ENCODE measurements around the gene SVEP1. TPM values are rescaled to one million over a fixed set of nuclear protein-coding genes. Genes with fewer than 3 reads are reported as not detected.

The SVEP1 gene
- total and polyA plus RNA-seq, 7 experiments from 2014 or later, result 0.08 to 0.22 TPM; not detected in 5

- no peak overlapping the region for H3K4me3 ChIP-seq (ENCODE audit: low read length)
- intact Hi-C loops (cut with micrococcal nuclease), result no loop called here
- ATAC-seq, result no peak
These were observed 134.6 kb downstream of the SVEP1 start for GRCh38 chr9:110444911-110445310.

DNA sequence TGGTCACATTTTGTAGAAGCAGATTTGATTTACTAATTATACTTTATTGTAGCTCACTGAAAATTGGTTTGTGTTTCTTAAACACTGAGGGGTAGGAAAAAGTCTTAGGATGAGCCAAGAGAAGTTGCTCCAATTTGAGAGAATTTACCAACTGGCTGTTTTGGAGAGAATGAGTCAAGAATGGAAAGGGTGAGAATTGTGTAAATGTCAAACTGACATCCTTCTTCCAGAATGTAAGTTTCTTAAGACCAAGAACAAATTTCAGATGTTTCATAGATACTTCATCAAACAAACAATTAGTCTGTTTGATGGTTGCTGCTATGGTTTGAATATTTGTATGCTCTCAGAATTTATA lies 135.7 kb downstream of the SVEP1 start:
- Histone ChIP-seq H3K4me1 (ENCODE audit: control insufficient read depth in 2 of 2, insufficient read depth in 2 of 2, low read length in 2 of 2) (no peaks in the 10 kb centered on the region), H3K9me3 (ENCODE audit: control insufficient read depth in 2 of 3, low read length in 3 of 3) (no peaks in the 10 kb centered on the region), H3K36me3 (ENCODE audit: control insufficient read depth in 2 of 3, insufficient read depth in 3 of 3, low read length in 3 of 3) (no peaks in the 10 kb centered on the region), H3K27me3 (ENCODE audit: control insufficient read depth in 2 of 2, insufficient read depth in 2 of 2, low read length in 2 of 2) (no peaks in the 10 kb centered on the region), H3K4me3 (ENCODE audit: low read length) (no peak overlapping the region), H3K27ac (ENCODE audit: low read depth, low read length) (no peak overlapping the region)
- Mint-ChIP-seq H3K27ac (no peak overlapping the region), H3K4me1 (no peaks in the 10 kb centered on the region), H3K9me3 (peaks cover 0 to 18% (median 4%) of the 10 kb centered on the region in 11 donors), H3K36me3 (no peaks in the 10 kb centered on the region), H3K27me3 (peaks cover 0 to 13% (median 6%) of the 10 kb centered on the region in 5 donors), H3K4me3 (no peak overlapping the region)
- CTCF ChIA-PET, result no interaction called here
- POLR2A ChIA-PET, result no interaction called here
- ATAC-seq, result no peak
- intact Hi-C loops (cut with micrococcal nuclease), result no loop called here
- DNase-seq, result no peak

More at GRCh38 chr9:110444911-110445310, 134.6 kb downstream of the SVEP1 start:
- no peaks in the 10 kb centered on the region for H3K9me3 ChIP-seq (ENCODE audit: control insufficient read depth in 2 of 3, low read length in 3 of 3)
- H3K4me1 Mint-ChIP-seq, result no peaks in the 10 kb centered on the region
- no peaks in the 10 kb centered on the region for H3K27me3 ChIP-seq (ENCODE audit: control insufficient read depth in 2 of 2, insufficient read depth in 2 of 2, low read length in 2 of 2)
- H3K9me3 Mint-ChIP-seq, result peaks cover 0 to 18% (median 4%) of the 10 kb centered on the region in 11 donors
- H3K4me1 ChIP-seq (ENCODE audit: control insufficient read depth in 2 of 2, insufficient read depth in 2 of 2, low read length in 2 of 2), result no peaks in the 10 kb centered on the region
- POLR2A ChIA-PET, result no interaction called here
- H3K36me3 Mint-ChIP-seq, result no peaks in the 10 kb centered on the region
- no peak overlapping the region for H3K4me3 Mint-ChIP-seq
- no peaks in the 10 kb centered on the region for H3K36me3 ChIP-seq (ENCODE audit: control insufficient read depth in 2 of 3, insufficient read depth in 3 of 3, low read length in 3 of 3)
- CTCF ChIA-PET, result no interaction called here
- no peak for DNase-seq
- H3K27ac ChIP-seq (ENCODE audit: low read depth, low read length), result no peak overlapping the region
- peaks cover 0 to 13% (median 6%) of the 10 kb centered on the region in 5 donors for H3K27me3 Mint-ChIP-seq
- H3K27ac Mint-ChIP-seq, result no peak overlapping the region

DNA sequence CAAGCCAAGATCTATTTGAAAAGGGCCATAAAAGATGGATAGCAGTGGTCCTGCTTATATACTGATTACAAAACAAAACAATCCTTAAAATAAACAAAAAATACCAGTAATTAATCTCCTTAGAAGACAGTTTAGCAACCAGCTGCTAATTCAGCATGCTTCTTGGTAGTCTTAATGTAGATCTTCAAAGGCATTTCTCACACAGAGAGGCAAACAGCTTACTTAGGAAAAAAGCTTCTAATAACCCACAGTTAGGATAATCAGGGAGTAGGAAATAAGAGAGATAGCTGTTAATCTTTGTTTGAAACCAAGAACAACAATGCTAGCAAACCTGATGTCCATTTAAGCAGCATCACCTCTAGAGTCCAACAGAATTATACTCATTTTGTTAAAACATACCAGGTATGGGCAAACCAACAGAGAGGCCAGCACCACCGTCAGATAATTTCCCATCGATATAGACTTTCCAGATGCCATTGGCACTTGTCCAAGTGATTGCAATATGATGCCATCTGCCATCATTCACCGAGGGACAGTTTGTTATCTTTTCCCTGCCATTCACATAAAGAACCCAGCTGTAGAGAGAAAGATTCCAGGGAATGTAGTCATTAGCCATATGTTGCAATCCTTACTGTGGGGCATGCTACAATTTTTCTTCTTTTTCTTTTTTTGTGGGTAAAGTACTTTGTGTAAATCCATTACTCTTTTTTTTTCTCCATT lies 136.2 kb downstream of the SVEP1 start:
- Mint-ChIP-seq H3K27me3 (peaks cover 0 to 13% (median 6%) of the 10 kb centered on the region in 5 donors), H3K27ac (no peak overlapping the region)
- no peak for ATAC-seq

GRCh38 chr9:110440796-110441195 lies 138.7 kb downstream of the SVEP1 start:
- intact Hi-C loops (cut with micrococcal nuclease), result no loop called here
- ATAC-seq (no peak), DNase-seq (no peak)
- H3K9me3 Mint-ChIP-seq, result peaks cover 0 to 9% (median 0%) of the 10 kb centered on the region in 11 donors
- Histone ChIP-seq H3K36me3 (ENCODE audit: control insufficient read depth in 2 of 3, insufficient read depth in 3 of 3, low read length in 3 of 3) (no peaks in the 10 kb centered on the region), H3K4me3 (ENCODE audit: low read length) (no peak overlapping the region), H3K4me1 (ENCODE audit: control insufficient read depth in 2 of 2, insufficient read depth in 2 of 2, low read length in 2 of 2) (no peaks in the 10 kb centered on the region), H3K27ac (ENCODE audit: low read depth, low read length) (no peak overlapping the region), H3K27me3 (ENCODE audit: control insufficient read depth in 2 of 2, insufficient read depth in 2 of 2, low read length in 2 of 2) (no peaks in the 10 kb centered on the region), H3K9me3 (ENCODE audit: control insufficient read depth in 2 of 3, low read length in 3 of 3) (no peaks in the 10 kb centered on the region)
- H3K4me1 Mint-ChIP-seq, result no peaks in the 10 kb centered on the region
- POLR2A ChIA-PET, result no interaction called here
- CTCF ChIA-PET, result no interaction called here
- H3K4me3 Mint-ChIP-seq, result no peak overlapping the region
- H3K27ac Mint-ChIP-seq, result no peak overlapping the region
- peaks cover 0 to 16% (median 6%) of the 10 kb centered on the region in 5 donors for H3K27me3 Mint-ChIP-seq
- no peaks in the 10 kb centered on the region for H3K36me3 Mint-ChIP-seq

More for the DNA sequence above, 136.2 kb downstream of the SVEP1 start:
- Histone ChIP-seq H3K27me3 (ENCODE audit: control insufficient read depth in 2 of 2, insufficient read depth in 2 of 2, low read length in 2 of 2) (no peaks in the 10 kb centered on the region), H3K36me3 (ENCODE audit: control insufficient read depth in 2 of 3, insufficient read depth in 3 of 3, low read length in 3 of 3) (no peaks in the 10 kb centered on the region), H3K27ac (ENCODE audit: low read depth, low read length) (no peak overlapping the region), H3K4me3 (ENCODE audit: low read length) (no peak overlapping the region), H3K4me1 (ENCODE audit: control insufficient read depth in 2 of 2, insufficient read depth in 2 of 2, low read length in 2 of 2) (no peaks in the 10 kb centered on the region), H3K9me3 (ENCODE audit: control insufficient read depth in 2 of 3, low read length in 3 of 3) (no peaks in the 10 kb centered on the region)
- intact Hi-C loops (cut with micrococcal nuclease), result no loop called here
- no peak for DNase-seq
- H3K4me3 Mint-ChIP-seq, result no peak overlapping the region
- ChIA-PET CTCF (no interaction called here), POLR2A (no interaction called here)
- H3K4me1 Mint-ChIP-seq, result no peaks in the 10 kb centered on the region
- H3K9me3 Mint-ChIP-seq, result peaks cover 0 to 18% (median 4%) of the 10 kb centered on the region in 11 donors
- no peaks in the 10 kb centered on the region for H3K36me3 Mint-ChIP-seq

GRCh38 chr9:110440172-110440571 lies 139.4 kb downstream of the SVEP1 start:
- H3K9me3 Mint-ChIP-seq, result peaks cover 0 to 7% (median 0%) of the 10 kb centered on the region in 11 donors
- POLR2A ChIA-PET, result no interaction called here
- H3K4me3 Mint-ChIP-seq, result no peak overlapping the region
- CTCF ChIA-PET, result no interaction called here
- DNase-seq (no peak), ATAC-seq (no peak)
- H3K4me1 Mint-ChIP-seq, result no peaks in the 10 kb centered on the region
- no peaks in the 10 kb centered on the region for H3K36me3 ChIP-seq (ENCODE audit: control insufficient read depth in 2 of 3, insufficient read depth in 3 of 3, low read length in 3 of 3)
- peaks cover 0 to 16% (median 6%) of the 10 kb centered on the region in 5 donors for H3K27me3 Mint-ChIP-seq
- no peaks in the 10 kb centered on the region for H3K9me3 ChIP-seq (ENCODE audit: control insufficient read depth in 2 of 3, low read length in 3 of 3)
- H3K36me3 Mint-ChIP-seq, result no peaks in the 10 kb centered on the region
- H3K4me3 ChIP-seq (ENCODE audit: low read length), result no peak overlapping the region
- H3K27ac ChIP-seq (ENCODE audit: low read depth, low read length), result no peak overlapping the region
- H3K4me1 ChIP-seq (ENCODE audit: control insufficient read depth in 2 of 2, insufficient read depth in 2 of 2, low read length in 2 of 2), result no peaks in the 10 kb centered on the region
- no peak overlapping the region for H3K27ac Mint-ChIP-seq
- intact Hi-C loops (cut with micrococcal nuclease), result no loop called here
- no peaks in the 10 kb centered on the region for H3K27me3 ChIP-seq (ENCODE audit: control insufficient read depth in 2 of 2, insufficient read depth in 2 of 2, low read length in 2 of 2)

DNA sequence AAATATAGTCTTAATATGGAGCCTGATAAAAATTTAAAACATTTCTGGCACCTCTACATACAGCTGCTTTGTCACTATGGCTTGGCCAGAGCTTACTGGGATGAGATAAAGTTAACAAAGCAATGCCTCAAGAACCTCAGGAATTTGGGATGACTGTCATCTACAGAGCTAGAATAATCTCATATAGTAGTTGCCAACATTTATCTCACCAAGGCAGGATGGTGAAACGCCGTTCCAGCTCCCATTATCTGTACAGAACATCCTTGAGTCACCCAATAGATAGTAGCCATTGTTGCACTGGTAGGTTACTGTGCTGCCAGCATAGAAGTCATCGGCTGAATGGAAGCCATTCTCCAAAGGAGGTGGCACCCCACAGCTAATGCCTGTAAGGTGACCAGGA lies 147.3 kb downstream of the SVEP1 start:
- H3K27ac ChIP-seq (ENCODE audit: low read depth, low read length), result no peak overlapping the region
- DNase-seq (no peak), ATAC-seq (no peak)
- Mint-ChIP-seq H3K9me3 (peaks cover 0 to under 1% (median 0%) of the 10 kb centered on the region in 11 donors), H3K36me3 (no peaks in the 10 kb centered on the region), H3K27ac (no peak overlapping the region), H3K4me1 (no peaks in the 10 kb centered on the region), H3K27me3 (peaks cover 0 to 11% (median 0%) of the 10 kb centered on the region in 5 donors), H3K4me3 (no peak overlapping the region)
- H3K9me3 ChIP-seq (ENCODE audit: control insufficient read depth in 2 of 3, low read length in 3 of 3), result no peaks in the 10 kb centered on the region
- no peak overlapping the region for H3K4me3 ChIP-seq (ENCODE audit: low read length)
- ChIA-PET POLR2A (no interaction called here), CTCF (no interaction called here)
- no peaks in the 10 kb centered on the region for H3K27me3 ChIP-seq (ENCODE audit: control insufficient read depth in 2 of 2, insufficient read depth in 2 of 2, low read length in 2 of 2)
- intact Hi-C loops (cut with micrococcal nuclease), result no loop called here
- H3K36me3 ChIP-seq (ENCODE audit: control insufficient read depth in 2 of 3, insufficient read depth in 3 of 3, low read length in 3 of 3), result no peaks in the 10 kb centered on the region
- no peaks in the 10 kb centered on the region for H3K4me1 ChIP-seq (ENCODE audit: control insufficient read depth in 2 of 2, insufficient read depth in 2 of 2, low read length in 2 of 2)

DNA sequence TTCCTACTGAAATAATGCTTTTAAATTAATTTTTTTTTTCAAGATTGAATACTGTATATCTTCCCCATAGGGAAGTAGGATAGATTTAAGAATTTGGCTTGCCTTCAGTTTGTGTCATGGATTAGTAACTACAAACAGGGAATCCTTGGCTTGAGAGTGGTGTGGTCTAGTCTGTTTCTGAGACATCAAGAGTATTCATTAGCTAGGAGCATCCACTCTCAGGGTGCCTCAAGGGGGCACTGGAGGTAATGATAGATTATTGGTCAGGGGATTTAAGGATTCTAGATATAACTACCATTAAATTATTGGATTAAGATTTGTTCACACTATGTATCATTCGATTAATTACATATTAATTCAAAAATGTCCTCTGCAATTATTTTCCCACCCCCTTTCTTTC lies 150.1 kb downstream of the SVEP1 start:
- H3K36me3 ChIP-seq (ENCODE audit: control insufficient read depth in 2 of 3, insufficient read depth in 3 of 3, low read length in 3 of 3), result no peaks in the 10 kb centered on the region
- no peaks in the 10 kb centered on the region for H3K9me3 ChIP-seq (ENCODE audit: control insufficient read depth in 2 of 3, low read length in 3 of 3)
- H3K27me3 ChIP-seq (ENCODE audit: control insufficient read depth in 2 of 2, insufficient read depth in 2 of 2, low read length in 2 of 2), result no peaks in the 10 kb centered on the region
- CTCF ChIA-PET, result no interaction called here
- H3K36me3 Mint-ChIP-seq, result no peaks in the 10 kb centered on the region
- H3K27ac Mint-ChIP-seq, result no peak overlapping the region
- H3K4me3 ChIP-seq (ENCODE audit: low read length), result no peak overlapping the region
- no peaks in the 10 kb centered on the region for H3K4me1 Mint-ChIP-seq
- H3K9me3 Mint-ChIP-seq, result no peaks in the 10 kb centered on the region
- no peaks in the 10 kb centered on the region for H3K4me1 ChIP-seq (ENCODE audit: control insufficient read depth in 2 of 2, insufficient read depth in 2 of 2, low read length in 2 of 2)
- peaks cover 0 to 11% (median 0%) of the 10 kb centered on the region in 5 donors for H3K27me3 Mint-ChIP-seq
- ATAC-seq (no peak), DNase-seq (no peak)
- POLR2A ChIA-PET, result no interaction called here
- H3K27ac ChIP-seq (ENCODE audit: low read depth, low read length), result no peak overlapping the region
- H3K4me3 Mint-ChIP-seq, result no peak overlapping the region
- intact Hi-C loops (cut with micrococcal nuclease), result loop anchor here (5.0 kb wide), 2 partner anchors 193 to 247 kb away; no protein-coding TSS in a partner anchor
